GM18507 (cell line): Measurements from ENCODE around the gene ST8SIA2.
"Not testable (repeated sequence)": the region's sequence is repeated elsewhere in the genome, so short reads cannot be mapped to it uniquely, and the experiment has no call there.

Experiments
- DNase-seq: peaks from one replicate; pipeline ENCODE4 v3.0.0; 2011; ENCODE audit warnings: low read depth; ENCODE audit not compliant: insufficient read length; ENCODE audit errors: extremely low spot score
- FAIRE-seq: peaks from 2 replicates; lab custom pipeline; 2011; peaks lifted over from hg19 to GRCh38; lab: Jason Lieb, UNC

The ST8SIA2 gene

DNA sequence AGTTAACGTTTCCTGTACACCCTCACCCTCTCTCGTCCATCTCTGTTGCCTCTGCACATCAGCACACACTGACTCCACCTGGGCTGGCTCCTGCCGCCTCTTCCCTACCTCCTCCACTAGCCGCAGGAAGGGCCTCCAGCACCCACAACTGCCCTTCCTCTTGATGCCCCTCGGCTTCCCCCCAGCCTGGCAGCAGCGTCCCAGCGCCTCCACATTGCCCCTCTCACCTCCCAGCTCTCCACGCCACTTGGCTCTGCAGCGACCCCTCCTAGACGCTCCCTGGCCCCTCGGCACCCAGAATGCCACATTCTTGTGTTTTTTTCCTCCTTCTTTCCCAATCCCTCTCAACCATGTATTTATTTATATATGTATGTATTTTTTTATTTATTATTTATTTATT lies 73.6 kb downstream of the ST8SIA2 start:
- FAIRE-seq (no peak), DNase-seq (no peak)

DNA sequence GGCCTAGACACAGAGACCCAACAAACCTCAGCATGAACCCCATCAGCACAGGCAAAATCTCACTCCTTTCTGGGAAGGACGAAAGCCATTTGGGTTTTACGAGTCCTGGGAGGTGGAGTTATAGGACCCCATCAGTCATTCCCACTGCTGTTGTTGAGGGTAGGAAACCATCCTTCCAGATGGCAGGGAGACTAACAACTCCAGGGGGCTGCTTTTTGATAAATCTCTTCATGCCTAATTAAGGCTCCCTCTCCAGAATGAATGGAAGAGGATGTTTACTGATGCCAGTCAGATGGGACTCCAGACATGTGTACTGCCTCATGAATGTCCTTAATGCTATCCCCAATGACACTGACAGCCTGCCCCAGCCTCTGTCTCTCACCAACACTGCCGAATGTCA lies 75.3 kb downstream of the ST8SIA2 start:
- FAIRE-seq (no peak), DNase-seq (no peak)

DNA sequence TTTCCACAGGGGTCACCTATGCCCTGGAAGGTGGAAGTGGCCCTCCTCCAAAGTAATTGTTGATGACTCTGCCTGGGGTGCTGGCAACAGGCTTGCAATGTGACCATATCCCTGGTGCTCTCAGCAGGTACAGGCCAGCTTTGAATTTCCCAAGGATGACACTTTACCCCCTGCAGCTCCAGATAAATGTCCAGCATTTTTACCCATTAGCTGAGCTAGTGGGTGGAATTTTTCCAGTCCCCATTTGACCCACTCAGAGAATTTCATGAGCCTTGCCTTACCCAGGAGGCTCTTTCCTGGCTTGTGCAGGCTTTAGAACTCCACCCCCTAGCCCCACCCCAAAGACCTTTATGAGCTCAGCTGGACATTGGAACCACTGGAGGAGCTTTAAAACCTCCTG lies 77.6 kb downstream of the ST8SIA2 start:
- FAIRE-seq (no peak), DNase-seq (no peak)

DNA sequence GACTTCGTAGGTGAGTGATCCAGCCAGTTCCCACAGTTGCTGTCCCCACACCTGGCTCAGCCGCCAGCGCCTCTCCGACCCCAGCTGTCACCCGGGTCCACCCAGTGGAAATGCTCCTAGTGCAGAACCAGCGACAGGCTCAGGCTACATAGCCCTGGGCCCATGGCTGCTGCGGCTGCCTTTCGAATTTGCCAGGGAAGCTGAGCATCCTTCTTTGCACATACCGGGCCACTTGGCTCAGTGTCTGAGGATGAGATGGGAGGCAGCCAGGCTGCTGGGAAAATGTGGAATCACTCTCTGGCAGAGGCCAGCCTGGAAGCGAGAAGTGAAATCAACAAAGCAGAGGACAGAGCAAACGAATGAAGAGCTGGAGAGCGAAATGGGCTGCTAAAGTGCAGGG lies 80.1 kb downstream of the ST8SIA2 start:
- no peak for FAIRE-seq
- no peak for DNase-seq

DNA sequence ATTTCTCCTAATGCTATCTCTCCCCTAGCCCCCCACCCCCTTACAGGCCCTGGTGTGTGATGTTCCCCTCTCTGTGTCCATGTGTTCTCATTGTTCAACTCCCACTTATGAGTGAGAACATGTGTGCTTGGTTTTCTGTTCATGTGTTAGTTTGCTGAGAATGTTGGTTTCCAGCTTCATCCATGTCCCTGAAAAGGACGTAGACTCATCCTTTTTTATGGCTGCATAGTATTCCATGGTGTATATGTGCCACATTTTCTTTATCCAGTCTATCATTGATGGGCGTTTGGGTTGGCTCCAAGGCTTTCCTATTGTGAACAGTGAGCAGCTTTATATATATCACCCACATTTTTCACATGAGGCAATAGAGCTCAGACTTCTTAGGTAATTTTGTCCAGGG lies 86.0 kb downstream of the ST8SIA2 start:
- FAIRE-seq, DNase-seq: not testable (repeated sequence)

DNA sequence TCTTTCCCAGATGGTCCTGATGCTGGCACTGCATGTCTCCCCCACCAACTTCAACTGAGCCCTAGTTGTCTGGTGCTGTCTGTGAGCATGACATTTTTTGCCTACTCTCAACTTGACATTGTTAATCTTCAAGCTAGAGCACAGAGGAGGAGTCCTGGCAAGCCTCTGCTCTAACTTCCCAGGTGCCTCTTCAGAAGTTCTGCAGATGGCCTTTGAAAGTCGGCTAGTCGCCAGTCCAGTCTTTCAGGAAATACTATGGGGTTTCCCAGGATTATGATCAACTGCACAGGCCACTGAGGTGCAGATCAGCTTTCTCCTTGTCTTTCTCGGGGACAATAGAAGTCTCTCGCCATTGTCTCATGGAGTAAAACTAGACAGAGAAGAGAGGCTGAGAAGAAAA lies 86.7 kb downstream of the ST8SIA2 start:
- DNase-seq (no peak), FAIRE-seq (no peak)

DNA sequence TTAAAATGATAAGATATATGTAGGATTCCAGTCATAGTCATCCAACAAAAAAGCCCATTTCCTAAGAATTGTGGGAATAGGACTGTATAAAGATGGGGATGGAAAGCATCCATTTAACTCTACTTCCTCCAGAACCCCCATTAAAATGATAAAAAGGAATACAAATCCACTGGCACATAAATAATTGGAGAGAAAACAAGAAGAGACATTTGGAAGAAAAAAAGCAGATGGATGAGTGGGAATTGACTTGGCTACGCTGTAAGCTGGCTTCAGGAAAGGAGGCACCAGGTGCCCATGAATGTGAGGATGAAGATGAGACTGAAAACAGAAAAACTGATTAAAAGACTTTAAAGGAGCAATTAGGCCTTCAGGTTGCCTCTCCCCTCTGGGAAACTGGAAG lies 91.8 kb downstream of the ST8SIA2 start:
- DNase-seq (no peak), FAIRE-seq (no peak)

DNA sequence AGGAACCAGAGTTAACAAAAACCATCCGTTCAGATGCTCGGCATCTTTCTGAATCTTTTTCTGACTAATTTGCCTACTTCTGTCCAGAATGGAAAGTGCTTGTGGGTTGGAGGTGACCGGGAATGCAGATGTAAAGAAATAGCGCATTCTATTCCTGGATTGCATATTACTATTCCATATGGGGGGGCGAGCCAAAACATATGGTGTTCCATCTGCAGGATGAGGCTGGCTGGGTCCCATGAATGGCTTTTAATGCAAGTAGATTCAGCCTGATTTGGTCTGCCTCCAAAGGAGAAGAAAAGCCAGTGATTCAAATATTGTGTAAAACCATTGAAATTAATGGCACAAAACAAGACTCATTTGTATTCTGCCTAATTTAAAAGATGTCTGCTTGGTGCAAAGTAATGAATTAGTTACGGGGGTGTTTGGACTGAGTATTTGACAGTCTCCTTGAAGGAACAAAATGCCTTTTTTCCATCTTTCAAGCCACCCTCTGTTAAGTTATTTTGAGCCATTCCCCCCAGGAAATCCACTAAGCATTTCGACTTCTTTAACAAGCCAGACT lies 99.0 kb downstream of the ST8SIA2 start:
- DNase-seq (no peak), FAIRE-seq (no peak)

DNA sequence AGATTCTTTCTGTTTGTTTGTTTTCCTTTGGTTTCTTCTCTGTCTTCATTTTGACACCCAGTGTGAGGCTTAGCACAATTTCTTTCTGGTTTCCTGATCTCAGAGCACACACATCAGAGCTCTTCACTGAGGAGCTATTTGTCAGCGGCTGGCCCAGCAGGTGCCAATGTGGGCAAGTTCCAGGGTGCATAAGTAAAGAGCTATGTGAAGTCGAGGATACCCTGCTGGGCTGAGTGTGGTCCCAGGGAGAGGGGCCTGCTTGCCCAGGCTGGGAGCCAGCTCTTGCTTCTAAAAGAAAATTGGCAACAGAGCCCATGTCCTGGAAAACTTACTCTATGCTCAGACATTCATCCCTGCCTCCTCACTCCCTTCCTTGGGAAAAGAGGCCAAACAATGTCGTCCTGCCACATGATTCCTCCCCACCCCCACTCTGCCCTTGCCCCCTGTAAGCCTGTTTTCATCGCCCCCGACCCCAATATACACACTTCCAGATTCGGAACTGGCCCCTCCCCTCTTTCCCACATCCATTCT lies 101.2 kb downstream of the ST8SIA2 start:
- DNase-seq: no peak
- FAIRE-seq: no peak

DNA sequence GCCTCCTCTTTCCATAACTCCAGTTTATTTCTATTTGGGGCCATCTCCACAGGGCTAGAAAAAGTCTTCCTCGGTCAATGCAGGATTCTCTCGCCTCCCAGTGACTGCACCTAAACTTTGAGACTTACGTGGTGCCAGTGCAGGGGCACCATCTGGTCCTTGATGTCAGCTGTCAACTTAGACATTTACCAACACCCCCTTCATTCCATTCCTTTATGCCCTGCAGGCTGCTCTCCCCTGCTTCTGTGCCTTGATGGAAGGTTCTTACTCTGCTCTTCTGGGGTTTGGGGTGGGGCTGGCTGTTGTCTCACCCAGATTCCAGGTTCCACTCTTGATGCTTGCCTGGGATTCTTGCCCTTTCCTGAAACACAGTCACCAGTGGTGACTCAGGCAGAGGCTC lies 101.8 kb downstream of the ST8SIA2 start:
- no peak for DNase-seq
- no peak for FAIRE-seq

DNA sequence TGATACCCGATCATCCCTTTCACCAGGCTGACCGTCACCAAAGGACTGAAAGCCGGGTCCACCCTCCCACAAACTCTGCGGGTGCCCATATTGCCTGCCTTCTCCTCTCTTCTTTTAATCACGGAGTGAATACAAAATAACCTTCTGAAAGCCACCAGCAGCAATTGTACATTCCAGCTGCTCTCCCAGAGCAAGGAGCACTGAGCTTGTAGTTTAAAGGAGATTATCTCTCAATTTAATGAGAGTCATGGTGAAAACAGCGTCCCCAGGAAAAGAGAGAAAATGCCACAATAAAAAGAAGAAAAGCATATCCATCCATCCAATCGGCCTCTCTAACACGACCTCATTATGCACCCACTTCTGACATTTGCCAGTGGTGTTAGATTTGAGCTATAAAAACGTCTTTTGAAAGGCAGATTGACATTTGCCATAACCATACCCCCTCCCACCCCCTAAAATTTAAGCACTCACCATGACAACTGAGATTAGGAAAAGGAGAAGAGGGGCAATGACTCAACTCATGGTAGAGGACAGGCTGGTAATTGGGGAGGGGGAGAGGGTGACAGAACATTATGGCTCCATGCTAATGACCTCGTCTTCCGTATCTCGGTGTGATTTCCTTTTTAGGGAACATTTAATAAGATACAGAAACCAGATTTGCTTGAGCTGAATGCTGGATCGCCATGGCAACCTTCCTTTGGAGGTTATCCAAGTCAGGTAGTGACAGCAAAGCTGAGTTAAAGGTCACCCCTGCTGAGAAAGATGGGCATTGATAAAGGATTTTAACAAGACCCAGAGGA lies 106.2 kb downstream of the ST8SIA2 start:
- DNase-seq: no peak
- FAIRE-seq: no peak

DNA sequence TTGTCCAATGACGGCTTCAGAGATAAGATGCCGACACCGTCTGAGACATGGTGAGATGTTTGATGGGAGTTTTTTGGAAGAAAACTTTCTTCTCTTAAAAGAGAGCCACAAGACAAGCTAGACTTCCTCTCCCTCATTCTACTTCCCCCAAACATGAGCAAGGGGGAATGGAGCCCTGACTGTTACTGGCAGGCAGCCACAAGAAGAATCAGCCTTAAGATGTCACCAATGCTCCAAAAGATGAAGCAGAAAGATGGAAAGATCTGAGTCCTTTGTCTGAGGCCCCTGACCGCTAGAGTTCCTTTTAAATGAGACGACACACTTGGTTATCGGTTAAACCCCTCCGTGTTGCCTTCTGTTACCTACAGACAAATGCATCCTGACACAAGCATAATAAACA lies 108.7 kb downstream of the ST8SIA2 start:
- DNase-seq (no peak), FAIRE-seq (no peak)

DNA sequence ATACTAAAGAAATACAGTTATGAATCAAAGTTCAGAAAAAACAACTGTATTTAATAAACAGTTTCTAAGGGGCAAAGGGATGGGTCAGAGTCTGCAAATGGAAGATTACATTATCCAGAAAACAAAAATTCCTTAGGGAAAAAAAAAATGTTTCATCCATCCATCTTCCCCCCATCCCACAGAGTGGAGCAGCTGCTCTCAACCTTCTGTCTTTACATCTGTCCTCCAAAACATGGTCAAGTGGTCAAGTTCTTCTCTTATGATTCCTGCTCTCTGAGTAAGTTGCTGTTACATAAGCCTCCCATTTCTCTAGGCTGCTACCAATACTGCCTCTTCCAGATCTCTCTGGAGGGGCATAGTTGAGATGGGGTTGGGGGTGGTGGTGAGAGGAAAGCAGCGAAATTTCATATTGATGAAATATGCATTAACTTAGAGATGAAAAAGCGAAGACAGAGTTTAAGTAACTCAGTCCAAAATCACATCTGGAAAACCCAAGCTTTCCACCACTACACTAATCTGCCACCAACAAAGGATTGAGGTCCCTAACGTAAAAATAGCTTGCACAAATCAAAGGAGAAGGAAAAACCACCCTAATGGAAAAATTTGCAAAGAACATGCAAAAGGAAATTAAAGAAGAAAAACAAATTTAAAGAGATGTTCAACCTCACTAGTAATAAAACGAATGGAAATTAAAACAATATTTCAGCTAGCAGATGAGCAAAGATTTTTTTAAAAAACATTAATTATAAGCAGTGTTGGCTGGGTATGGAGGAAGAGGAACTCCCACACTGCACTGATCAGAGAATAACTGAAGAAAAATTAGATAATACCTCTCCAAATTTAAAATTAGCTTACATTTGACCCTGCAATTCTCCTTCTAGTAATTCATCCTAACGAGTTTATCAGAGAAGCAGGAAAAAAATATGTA lies 109.5 kb downstream of the ST8SIA2 start:
- DNase-seq (no peak), FAIRE-seq (no peak)

DNA sequence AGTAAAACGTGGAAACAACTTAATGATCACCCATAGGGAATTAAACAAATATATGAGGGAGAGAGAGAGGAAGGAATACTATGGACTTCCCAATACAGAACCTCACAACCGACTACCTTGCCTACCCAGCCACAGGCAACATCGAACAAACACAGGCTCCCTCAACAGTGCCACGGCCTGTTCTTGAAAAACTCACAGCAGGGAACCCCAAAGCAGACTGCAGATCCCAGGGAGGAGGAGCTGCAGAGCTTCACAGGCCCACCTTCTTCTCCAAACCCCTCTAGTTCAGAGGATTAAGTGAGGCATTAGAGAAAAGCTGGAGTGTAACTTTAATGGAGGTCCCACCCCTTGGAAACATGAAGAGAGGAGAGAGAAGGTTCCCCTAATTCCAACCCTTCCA lies 110.2 kb downstream of the ST8SIA2 start:
- FAIRE-seq (no peak), DNase-seq (no peak)

DNA sequence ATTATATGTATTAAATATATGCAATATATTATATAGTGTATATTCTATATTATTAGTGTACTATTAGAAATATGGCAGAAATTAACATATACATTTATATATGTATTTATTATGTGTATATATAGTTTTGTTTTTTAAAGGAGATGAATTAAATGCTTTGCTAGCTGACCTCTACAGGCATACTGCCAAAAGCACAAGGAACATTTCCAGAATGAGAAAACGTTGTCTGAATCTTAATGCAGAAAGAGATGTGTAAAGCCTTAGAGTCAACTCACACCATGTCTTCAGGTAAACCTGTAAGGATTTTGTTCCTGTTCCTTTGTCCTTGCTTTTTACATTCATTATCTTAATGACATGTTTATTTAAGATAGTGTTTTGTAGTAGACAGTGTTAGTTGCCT lies 111.9 kb downstream of the ST8SIA2 start:
- DNase-seq (no peak), FAIRE-seq (no peak)

DNA sequence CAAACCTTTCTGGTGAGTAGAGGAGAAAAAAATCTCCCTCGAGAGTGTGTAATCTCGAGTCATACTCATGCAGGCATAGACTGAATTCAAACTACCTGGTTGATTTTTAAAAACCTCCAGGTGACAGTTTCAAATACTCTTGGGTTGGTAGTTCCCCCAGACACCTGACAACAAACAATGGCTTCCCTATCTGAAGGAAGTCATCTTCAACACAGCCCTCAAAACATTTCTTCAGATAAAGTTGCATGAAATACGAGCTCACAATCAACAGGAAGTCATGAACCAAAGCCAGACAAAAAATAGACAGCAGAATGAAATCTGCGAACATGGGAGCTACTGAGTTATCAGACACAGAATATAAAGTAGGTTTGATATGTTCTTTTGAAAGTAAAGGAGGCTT lies 112.8 kb downstream of the ST8SIA2 start:
- no peak for FAIRE-seq
- no peak for DNase-seq

DNA sequence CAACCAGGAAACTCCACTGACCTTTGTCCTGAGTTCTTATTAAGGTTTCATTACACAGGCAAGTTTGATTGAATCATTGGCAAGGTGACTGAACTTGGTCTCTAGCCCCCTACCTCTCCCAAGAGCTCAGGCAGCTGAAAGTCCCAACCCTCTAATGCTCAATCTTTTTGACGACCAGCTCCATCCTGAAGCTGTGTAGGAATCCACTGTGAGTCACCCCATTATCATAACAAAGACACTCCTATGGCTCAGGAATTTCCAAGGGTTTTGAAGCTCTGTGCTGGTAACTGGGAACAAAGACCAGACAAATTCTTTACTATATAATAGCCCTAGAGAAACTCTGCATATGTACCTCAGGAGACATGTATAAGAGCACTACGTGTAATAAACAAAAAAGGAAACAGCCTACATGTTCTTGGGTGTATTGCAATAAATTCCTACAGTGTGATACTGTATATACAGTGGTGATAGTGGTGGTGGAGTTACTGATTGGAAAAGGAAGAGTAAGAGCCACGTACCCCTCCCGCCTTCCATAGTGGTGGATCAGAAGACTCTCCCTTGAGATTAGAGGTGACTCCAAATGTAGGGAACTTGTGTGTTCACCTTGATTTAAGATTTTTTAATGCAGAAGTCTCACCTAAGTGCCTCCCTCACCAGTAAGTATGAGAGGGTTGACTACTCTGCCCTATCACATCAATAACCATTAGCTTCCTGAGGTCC lies 116.6 kb downstream of the ST8SIA2 start:
- FAIRE-seq (no peak), DNase-seq (no peak)
